Neural progenitor cell (in vitro differentiated cells): Measurements from ENCODE around the gene PROZ.
"Not testable (repeated sequence)": the region's sequence is repeated elsewhere in the genome, so short reads cannot be mapped to it uniquely, and the experiment has no call there.

Experiments used
- CTCF ChIP-seq: fragments of 200-600 bp; sonication (generic); IDR thresholded peaks from 2 replicates; pipeline ENCODE4 v1.5.1; 2017; ENCODE audit warnings: antibody characterized with exemption, mild to moderate bottlenecking
- EZH2phosphoT487 ChIP-seq: fragments of 200-600 bp; sonication (generic); IDR thresholded peaks from 2 replicates; pipeline ENCODE4 v1.6.1; 2017; ENCODE audit warnings: antibody characterized with exemption

GRCh38 chr13:113111821-113112220 is 46.6 kb upstream of the PROZ start:
- TF ChIP-seq CTCF, EZH2phosphoT487: not testable (repeated sequence)
